Measurements from ENCODE around the gene PRCC. TPM values are rescaled to one million over a fixed set of nuclear protein-coding genes. Genes with fewer than 3 reads are reported as not detected.
A peak's percentile ranks its signal among the peaks of the same experiment; 100 is the strongest.

Gene PRCC
- polyA plus RNA-seq, 3 donors, result 26.7 to 37.1 (median 29.6) TPM

DNA sequence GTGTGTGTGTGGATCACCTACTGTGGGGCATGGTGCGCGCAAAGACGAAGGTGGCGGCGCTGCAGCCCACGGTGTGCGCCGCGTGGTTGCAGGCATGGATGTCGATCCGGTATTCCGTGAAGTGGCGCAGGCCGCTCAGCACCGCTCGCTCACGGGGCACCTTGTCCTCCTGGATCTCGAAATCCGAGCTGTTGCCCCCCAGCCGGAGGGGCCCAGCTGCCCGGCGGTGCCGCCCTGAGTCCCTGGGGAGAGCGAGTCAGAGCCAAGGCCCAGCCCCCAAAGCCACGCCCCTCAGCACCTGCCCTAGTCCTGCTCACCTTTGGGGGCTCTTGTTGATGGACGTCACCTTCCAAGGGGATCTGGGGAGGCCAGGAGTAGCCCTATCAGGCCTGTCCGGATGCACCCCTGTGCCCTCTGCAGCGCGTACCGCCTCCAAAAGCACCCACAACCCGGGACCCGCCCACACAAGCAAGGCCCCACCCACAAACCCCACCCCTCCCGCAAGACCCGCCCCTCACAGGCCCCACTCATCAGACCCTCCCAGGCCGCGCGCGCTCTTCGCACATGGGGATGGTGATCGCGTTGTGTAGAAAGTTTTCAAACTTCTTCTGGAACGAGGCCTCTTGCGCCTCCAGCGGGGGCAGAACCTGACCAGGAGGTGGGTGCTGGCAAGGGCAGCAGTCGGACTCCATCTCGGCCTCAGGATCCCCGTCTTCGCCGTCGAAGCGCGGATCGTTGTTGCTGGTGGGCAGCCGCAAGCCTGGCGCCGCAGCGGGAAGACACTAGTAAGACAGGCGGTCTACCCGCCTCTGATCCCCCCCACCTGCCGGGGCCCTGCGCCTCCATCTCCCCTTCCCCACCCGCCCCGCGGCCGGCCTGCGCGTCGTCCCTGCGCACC is 78.0 kb downstream of the PRCC start:
- H3K4me3 ChIP-seq (replicated peaks in 1 of 3; ENCODE audit: low read depth in 2 of 3, low read length in 3 of 3), result no peak overlapping the region
- intact Hi-C loops (cut with micrococcal nuclease), result no loop called here
- no peaks in the 10 kb centered on the region for H3K36me3 ChIP-seq (replicated peaks in 1 of 2; ENCODE audit: control insufficient read depth in 1 of 2, insufficient read depth in 2 of 2, low read length in 2 of 2)
- no peaks in the 10 kb centered on the region for H4K20me1 ChIP-seq (ENCODE audit: insufficient read depth, low read length)
- H3K4me2 ChIP-seq (replicated peaks; ENCODE audit: extremely low read depth, low read length, poor library complexity, severe bottlenecking), result peak overlapping the region; percentile 1
- WGBS (ENCODE audit: insufficient coverage), result 9% methylated on average over 42 of the region's 69 CpGs
- no peak for DNase-seq
- Mint-ChIP-seq H3K36me3 (peaks cover 0 to 1% of the 10 kb centered on the region in 2 donors), H3K9me3 (peaks cover 0 to 11% (median 2%) of the 10 kb centered on the region in 7 donors), H3K27me3 (ENCODE audit: low read depth in 3 of 3) (peaks cover 73 to 91% (median 73%) of the 10 kb centered on the region in 3 donors), H3K4me1 (peaks cover 6% of the 10 kb centered on the region), H3K27ac (no peak overlapping the region), H3K4me3 (peak overlapping the region in 1 of 2 donors; percentile 77)
- peaks cover 2 to 4% of the 10 kb centered on the region in 2 donors for H3K4me1 ChIP-seq (ENCODE audit: control insufficient read depth in 1 of 2, insufficient read depth in 2 of 2, low read length in 2 of 2)
- H3K27me3 ChIP-seq (ENCODE audit: control insufficient read depth in 2 of 2, insufficient read depth in 2 of 2, low read length in 2 of 2), result peaks cover 41 to 72% of the 10 kb centered on the region in 2 donors
- H3K9me3 ChIP-seq (replicated peaks in 1 of 2; ENCODE audit: control insufficient read depth in 1 of 2, insufficient read depth in 1 of 2, low read length in 2 of 2), result peaks cover 0 to 8% of the 10 kb centered on the region in 2 donors
- peak overlapping the region; percentile 46 for H2AFZ ChIP-seq (ENCODE audit: insufficient read depth, low read depth, low read length, poor library complexity, severe bottlenecking)
- TF ChIP-seq, protein P1, sequence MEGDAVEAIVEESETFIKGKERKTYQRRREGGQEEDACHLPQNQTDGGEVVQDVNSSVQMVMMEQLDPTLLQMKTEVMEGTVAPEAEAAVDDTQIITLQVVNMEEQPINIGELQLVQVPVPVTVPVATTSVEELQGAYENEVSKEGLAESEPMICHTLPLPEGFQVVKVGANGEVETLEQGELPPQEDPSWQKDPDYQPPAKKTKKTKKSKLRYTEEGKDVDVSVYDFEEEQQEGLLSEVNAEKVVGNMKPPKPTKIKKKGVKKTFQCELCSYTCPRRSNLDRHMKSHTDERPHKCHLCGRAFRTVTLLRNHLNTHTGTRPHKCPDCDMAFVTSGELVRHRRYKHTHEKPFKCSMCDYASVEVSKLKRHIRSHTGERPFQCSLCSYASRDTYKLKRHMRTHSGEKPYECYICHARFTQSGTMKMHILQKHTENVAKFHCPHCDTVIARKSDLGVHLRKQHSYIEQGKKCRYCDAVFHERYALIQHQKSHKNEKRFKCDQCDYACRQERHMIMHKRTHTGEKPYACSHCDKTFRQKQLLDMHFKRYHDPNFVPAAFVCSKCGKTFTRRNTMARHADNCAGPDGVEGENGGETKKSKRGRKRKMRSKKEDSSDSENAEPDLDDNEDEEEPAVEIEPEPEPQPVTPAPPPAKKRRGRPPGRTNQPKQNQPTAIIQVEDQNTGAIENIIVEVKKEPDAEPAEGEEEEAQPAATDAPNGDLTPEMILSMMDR (IDR thresholded peaks at IDR 0.05), result no peak
- no peak overlapping the region for H3K27ac ChIP-seq (ENCODE audit: low read depth in 1 of 2, low read length in 2 of 2)
- no peaks in the 10 kb centered on the region for H3K79me2 ChIP-seq (ENCODE audit: insufficient read depth, low read length)
- no peak overlapping the region for H3K9ac ChIP-seq (ENCODE audit: insufficient read depth, low read length, poor library complexity, severe bottlenecking)

DNA sequence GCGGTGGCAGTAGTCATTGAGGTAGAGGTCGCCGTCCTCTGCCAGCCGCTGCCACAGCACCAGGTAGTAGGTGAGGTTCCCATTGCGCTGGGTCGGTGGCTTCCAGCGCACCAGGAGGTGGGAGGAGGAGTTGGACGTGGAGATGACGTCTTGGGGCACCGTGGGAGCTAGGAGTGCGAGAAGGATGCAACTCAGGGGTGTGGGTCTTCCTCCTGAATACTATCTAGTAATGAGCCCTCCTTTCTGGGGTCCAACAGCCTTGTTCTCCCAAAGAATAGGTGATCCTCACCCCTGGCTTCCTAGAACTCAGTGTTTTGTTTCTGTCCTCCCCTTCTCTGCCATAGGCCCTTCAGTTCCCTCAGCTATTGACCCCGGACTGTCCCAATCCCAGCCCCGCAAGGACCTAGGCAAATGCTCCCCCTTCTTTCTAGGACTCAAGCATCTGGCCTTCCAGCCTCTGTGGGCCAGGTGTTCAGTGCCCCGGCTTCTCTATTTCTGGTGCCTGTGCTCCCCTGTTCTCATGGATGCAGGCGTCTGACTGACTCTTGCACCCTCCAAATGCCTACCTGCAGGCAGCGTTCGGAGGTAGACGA is 78.7 kb downstream of the PRCC start:
- Mint-ChIP-seq H3K36me3 (peaks cover 0 to 1% of the 10 kb centered on the region in 2 donors), H3K4me1 (peaks cover 6% of the 10 kb centered on the region), H3K27ac (no peak overlapping the region), H3K27me3 (ENCODE audit: low read depth in 3 of 3) (peaks cover 69 to 84% (median 73%) of the 10 kb centered on the region in 3 donors), H3K4me3 (peak overlapping the region in 1 of 2 donors; percentile 77), H3K9me3 (peaks cover 0 to 11% (median 2%) of the 10 kb centered on the region in 7 donors)
- intact Hi-C loops (cut with micrococcal nuclease), result no loop called here
- no peak overlapping the region for H3K27ac ChIP-seq (ENCODE audit: low read depth in 1 of 2, low read length in 2 of 2)
- 57% methylated on average over 11 of the region's 18 CpGs for WGBS (ENCODE audit: insufficient coverage)
- H3K9ac ChIP-seq (ENCODE audit: insufficient read depth, low read length, poor library complexity, severe bottlenecking), result no peak overlapping the region
- TF ChIP-seq, protein P1 (IDR thresholded peaks at IDR 0.05), result no peak
- H3K27me3 ChIP-seq (ENCODE audit: control insufficient read depth in 2 of 2, insufficient read depth in 2 of 2, low read length in 2 of 2), result peaks cover 41 to 72% of the 10 kb centered on the region in 2 donors
- no peak overlapping the region for H3K4me3 ChIP-seq (replicated peaks in 1 of 3; ENCODE audit: low read depth in 2 of 3, low read length in 3 of 3)
- DNase-seq, result no peak
- H3K4me2 ChIP-seq (replicated peaks; ENCODE audit: extremely low read depth, low read length, poor library complexity, severe bottlenecking), result no peak overlapping the region
- H4K20me1 ChIP-seq (ENCODE audit: insufficient read depth, low read length), result no peaks in the 10 kb centered on the region
- peaks cover 0 to 8% of the 10 kb centered on the region in 2 donors for H3K9me3 ChIP-seq (replicated peaks in 1 of 2; ENCODE audit: control insufficient read depth in 1 of 2, insufficient read depth in 1 of 2, low read length in 2 of 2)
- peaks cover 2 to 4% of the 10 kb centered on the region in 2 donors for H3K4me1 ChIP-seq (ENCODE audit: control insufficient read depth in 1 of 2, insufficient read depth in 2 of 2, low read length in 2 of 2)
- H2AFZ ChIP-seq (ENCODE audit: insufficient read depth, low read depth, low read length, poor library complexity, severe bottlenecking), result no peak overlapping the region
- no peaks in the 10 kb centered on the region for H3K36me3 ChIP-seq (replicated peaks in 1 of 2; ENCODE audit: control insufficient read depth in 1 of 2, insufficient read depth in 2 of 2, low read length in 2 of 2)
- no peaks in the 10 kb centered on the region for H3K79me2 ChIP-seq (ENCODE audit: insufficient read depth, low read length)
